H9 (cell line): ENCODE measurements around the gene TBXA2R. TPM values are rescaled to one million over a fixed set of nuclear protein-coding genes. Genes with fewer than 3 reads are reported as not detected.

Experiments
- DNase-seq: peaks from one replicate; pipeline ENCODE4 v3.0.0-alpha.2; 2017
- H2AFZ ChIP-seq: one replicate; pipeline ENCODE4 v1.6.1; 2013; ENCODE audit warnings: mild to moderate bottlenecking, low read length, control low read depth, moderate library complexity
- H2AK5ac ChIP-seq: 2 replicates; pipeline ENCODE4 v1.6.1; 2013; ENCODE audit warnings: low read length, control low read depth, mixed read lengths; ENCODE audit not compliant: insufficient read length
- H2BK120ac ChIP-seq: one replicate; pipeline ENCODE4 v1.6.1; 2013; ENCODE audit warnings: low read depth, mild to moderate bottlenecking, low read length, control low read depth, inconsistent platforms; ENCODE audit not compliant: poor library complexity, severe bottlenecking
- H2BK12ac ChIP-seq: 2 replicates; pipeline ENCODE4 v1.6.1; 2013; ENCODE audit warnings: low read length, control low read depth, mixed read lengths, low read depth; ENCODE audit not compliant: insufficient read length
- H2BK15ac ChIP-seq: 2 replicates; pipeline ENCODE4 v1.6.1; 2013; ENCODE audit warnings: low read depth, low read length, control low read depth
- H2BK20ac ChIP-seq: one replicate; pipeline ENCODE4 v1.6.1; 2013; ENCODE audit warnings: low read depth, mild to moderate bottlenecking, low read length, control low read depth, inconsistent platforms; ENCODE audit not compliant: poor library complexity, severe bottlenecking
- H2BK5ac ChIP-seq: 2 replicates; pipeline ENCODE4 v1.6.1; 2013; ENCODE audit warnings: low read length, control low read depth, mixed read lengths; ENCODE audit not compliant: insufficient read length
- H3K14ac ChIP-seq: 2 replicates; pipeline ENCODE4 v1.6.1; 2013; ENCODE audit warnings: low read length, control low read depth; ENCODE audit not compliant: insufficient read depth
- H3K18ac ChIP-seq: 2 replicates; pipeline ENCODE4 v1.6.1; 2013; ENCODE audit warnings: low read depth, mild to moderate bottlenecking, mixed read lengths, low read length, control low read depth; ENCODE audit not compliant: insufficient read length
- H3K23ac ChIP-seq: 2 replicates; pipeline ENCODE4 v1.6.1; 2013; ENCODE audit warnings: low read length, control low read depth, mixed read lengths, low read depth; ENCODE audit not compliant: insufficient read length
- H3K23me2 ChIP-seq: 2 replicates; pipeline ENCODE4 v1.6.1; 2013; ENCODE audit warnings: low read depth, mild to moderate bottlenecking, mixed read lengths, low read length, control low read depth; ENCODE audit not compliant: insufficient read length, poor library complexity, severe bottlenecking
- H3K27ac ChIP-seq: 2 replicates; pipeline ENCODE4 v1.5.1; 2013; ENCODE audit warnings: low read length, control low read depth, mixed read lengths, low read depth; ENCODE audit not compliant: insufficient read length
- H3K27me3 ChIP-seq: 2 replicates; pipeline ENCODE4 v1.6.1; 2013; ENCODE audit warnings: low read length, control low read depth, inconsistent platforms; ENCODE audit not compliant: insufficient read depth
- H3K4ac ChIP-seq: 2 replicates; pipeline ENCODE4 v1.6.1; 2013; ENCODE audit warnings: low read depth, mild to moderate bottlenecking, control low read depth, inconsistent platforms, low read length, moderate library complexity
- H3K4me1 ChIP-seq: 2 replicates; pipeline ENCODE4 v1.6.1; 2013; ENCODE audit warnings: low read length, control low read depth, inconsistent platforms; ENCODE audit not compliant: insufficient read depth
- H3K4me2 ChIP-seq: 2 replicates; pipeline ENCODE4 v1.6.1; 2013; ENCODE audit warnings: low read length, control low read depth, mixed read lengths; ENCODE audit not compliant: insufficient read length, insufficient read depth
- H3K56ac ChIP-seq: 2 replicates; pipeline ENCODE4 v1.6.1; 2013; ENCODE audit warnings: low read depth, mild to moderate bottlenecking, mixed read lengths, low read length, control low read depth; ENCODE audit not compliant: insufficient read length
- H3K79me1 ChIP-seq: 2 replicates; pipeline ENCODE4 v1.6.1; 2013; ENCODE audit warnings: low read depth, mild to moderate bottlenecking, moderate library complexity, low read length, control low read depth, inconsistent platforms; ENCODE audit not compliant: insufficient read depth, poor library complexity, severe bottlenecking
- H3K79me2 ChIP-seq: 2 replicates; pipeline ENCODE4 v1.6.1; 2013; ENCODE audit warnings: low read length, control low read depth, inconsistent platforms; ENCODE audit not compliant: insufficient read depth
- H3K9ac ChIP-seq: 2 replicates; pipeline ENCODE4 v1.6.1; 2013; ENCODE audit warnings: low read length, control low read depth, mixed read lengths; ENCODE audit not compliant: insufficient read length; ENCODE audit errors: extremely low read depth
- H3K9me3 ChIP-seq: one replicate; pipeline ENCODE4 v1.6.1; 2013; ENCODE audit warnings: low read depth, low read length, inconsistent platforms; ENCODE audit not compliant: control insufficient read depth
- H3T11ph ChIP-seq: one replicate; pipeline ENCODE4 v1.6.1; 2013; ENCODE audit warnings: mild to moderate bottlenecking, low read length, control low read depth, inconsistent platforms
- H4K20me1 ChIP-seq: one replicate; pipeline ENCODE4 v1.6.1; 2013; ENCODE audit not compliant: control insufficient read depth, insufficient read length, insufficient read depth
- H4K5ac ChIP-seq: 2 replicates; pipeline ENCODE4 v1.6.1; 2013; ENCODE audit warnings: low read depth, mild to moderate bottlenecking, mixed read lengths, low read length, control low read depth; ENCODE audit not compliant: insufficient read length
- H4K8ac ChIP-seq: replicated peaks from 2 replicates; pipeline ENCODE4 v1.6.1; 2013; ENCODE audit warnings: low read length, control low read depth, mixed read lengths, low read depth; ENCODE audit not compliant: insufficient read length
- H4K91ac ChIP-seq: 2 replicates; pipeline ENCODE4 v1.6.1; 2013; ENCODE audit warnings: low read depth, mild to moderate bottlenecking, moderate library complexity, mixed read lengths, low read length, control low read depth; ENCODE audit not compliant: insufficient read length
- H3K27ac Mint-ChIP-seq, 3 experiments: 2 replicates in 2 of 3; 3 replicates in 1 of 3; pipeline ENCODE4 v1.8.0; 2020 to 2021; ENCODE audit warnings: mixed read lengths in 3 of 3, mild to moderate bottlenecking in 1 of 3, moderate library complexity in 1 of 3
- H3K27me3 Mint-ChIP-seq: 2 replicates; pipeline ENCODE4 v1.8.0; 2021; ENCODE audit warnings: low read depth, mild to moderate bottlenecking, moderate library complexity, mixed read lengths
- H3K36me3 Mint-ChIP-seq, 3 experiments: 2 replicates in 2 of 3; 3 replicates in 1 of 3; pipeline ENCODE4 v1.8.0; 2020 to 2021; ENCODE audit warnings: low read depth in 3 of 3, mixed read lengths in 3 of 3; ENCODE audit not compliant: insufficient read depth in 1 of 3
- H3K4me1 Mint-ChIP-seq, 2 experiments: 2 replicates each; pipeline ENCODE4 v1.8.0; 2020; ENCODE audit warnings: mixed read lengths in 2 of 2
- H3K4me3 Mint-ChIP-seq, 2 experiments: 2 replicates in 1 of 2; 3 replicates in 1 of 2; pipeline ENCODE4 v1.8.0; 2020 to 2021; ENCODE audit warnings: mild to moderate bottlenecking in 2 of 2, mixed read lengths in 2 of 2, moderate library complexity in 1 of 2
- H3K9me3 Mint-ChIP-seq, 2 experiments: 2 replicates in 1 of 2; 3 replicates in 1 of 2; pipeline ENCODE4 v1.8.0; 2020; ENCODE audit warnings: mild to moderate bottlenecking in 2 of 2, mixed read lengths in 2 of 2, moderate library complexity in 1 of 2
- WGBS: extraction: QIAGEN DNeasy Blood & Tissue Kit; methylation state at CpG from one replicate; pipeline ENCODE4 v1.1.7; 2013; ENCODE audit warnings: missing lambda C conversion rate, low lambda C conversion rate, mixed read lengths; ENCODE audit not compliant: insufficient read length; ENCODE audit errors: extremely low coverage; 5-methylcytosine and 5-hydroxymethylcytosine counted together
- total RNA-seq: library from RNA; stranded (reverse); gene quantifications from 2 replicates; pipeline ENCODE4 v1.2.1, GENCODE V29; 2021
- TF ChIP-seq, protein P1 (sequence below): fragments of 200-600 bp; sonication (generic); conservative IDR thresholded peaks from 3 replicates; pipeline ENCODE4 v1.8.0; 2021; ENCODE audit warnings: antibody characterized with exemption, mild to moderate bottlenecking

The TBXA2R gene
- total RNA-seq, 1 experiment from 2014 or later = 0.63 TPM

DNA sequence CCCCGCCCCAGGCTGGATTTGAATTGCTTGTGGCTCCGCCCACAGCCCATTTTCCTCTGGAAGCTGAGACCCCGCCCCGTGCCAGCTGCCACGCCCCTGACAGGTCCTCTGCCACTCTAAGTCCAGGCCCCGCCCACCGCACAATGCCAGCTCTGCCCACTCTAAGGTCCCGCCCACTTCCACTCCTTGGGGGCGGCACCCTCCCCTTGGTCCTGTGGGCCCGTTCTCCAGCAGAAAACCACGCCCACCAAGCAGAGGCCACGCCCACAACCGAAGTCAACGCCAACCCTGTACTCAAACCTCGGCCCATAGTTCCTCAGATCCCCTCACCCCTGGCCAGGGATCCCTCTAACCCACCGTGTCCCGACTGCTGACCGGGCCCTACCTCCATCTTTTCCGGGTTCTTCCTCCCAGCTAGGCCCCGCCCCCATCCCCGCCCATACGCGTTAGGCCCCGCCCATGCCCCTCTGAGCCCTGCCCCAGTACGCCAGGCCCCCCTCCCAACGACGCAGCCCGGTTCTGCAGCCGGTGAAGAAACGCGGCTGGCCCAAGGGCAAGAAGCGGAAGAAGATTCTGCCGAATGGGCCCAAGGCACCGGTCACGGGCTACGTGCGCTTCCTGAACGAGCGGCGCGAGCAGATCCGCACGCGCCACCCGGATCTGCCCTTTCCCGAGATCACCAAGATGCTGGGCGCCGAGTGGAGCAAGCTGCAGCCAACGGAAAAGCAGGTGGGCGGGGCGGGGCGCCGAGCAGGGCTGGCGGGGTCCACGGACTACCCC is 32.6 kb downstream of the TBXA2R start:
- H3K56ac ChIP-seq = no peak overlapping the region
- H3K23me2 ChIP-seq = peaks cover 13% of the 10 kb centered on the region
- no peaks in the 10 kb centered on the region for H3K9me3 ChIP-seq
- H3K14ac ChIP-seq = no peak overlapping the region
- H3K27me3 ChIP-seq = no peaks in the 10 kb centered on the region
- TF ChIP-seq, protein P1, sequence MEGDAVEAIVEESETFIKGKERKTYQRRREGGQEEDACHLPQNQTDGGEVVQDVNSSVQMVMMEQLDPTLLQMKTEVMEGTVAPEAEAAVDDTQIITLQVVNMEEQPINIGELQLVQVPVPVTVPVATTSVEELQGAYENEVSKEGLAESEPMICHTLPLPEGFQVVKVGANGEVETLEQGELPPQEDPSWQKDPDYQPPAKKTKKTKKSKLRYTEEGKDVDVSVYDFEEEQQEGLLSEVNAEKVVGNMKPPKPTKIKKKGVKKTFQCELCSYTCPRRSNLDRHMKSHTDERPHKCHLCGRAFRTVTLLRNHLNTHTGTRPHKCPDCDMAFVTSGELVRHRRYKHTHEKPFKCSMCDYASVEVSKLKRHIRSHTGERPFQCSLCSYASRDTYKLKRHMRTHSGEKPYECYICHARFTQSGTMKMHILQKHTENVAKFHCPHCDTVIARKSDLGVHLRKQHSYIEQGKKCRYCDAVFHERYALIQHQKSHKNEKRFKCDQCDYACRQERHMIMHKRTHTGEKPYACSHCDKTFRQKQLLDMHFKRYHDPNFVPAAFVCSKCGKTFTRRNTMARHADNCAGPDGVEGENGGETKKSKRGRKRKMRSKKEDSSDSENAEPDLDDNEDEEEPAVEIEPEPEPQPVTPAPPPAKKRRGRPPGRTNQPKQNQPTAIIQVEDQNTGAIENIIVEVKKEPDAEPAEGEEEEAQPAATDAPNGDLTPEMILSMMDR = no peak
- H2BK20ac ChIP-seq = no peak overlapping the region
- no peaks in the 10 kb centered on the region; a peak in 1 of 5 replicates for H3K9me3 Mint-ChIP-seq
- peaks cover 8 to 10% (median 9%) of the 10 kb centered on the region in 3 experiments for H3K36me3 Mint-ChIP-seq
- H2AFZ ChIP-seq = no peak overlapping the region
- H2BK5ac ChIP-seq = no peak overlapping the region
- peaks cover 7% of the 10 kb centered on the region for H3K27me3 Mint-ChIP-seq
- H4K20me1 ChIP-seq = no peaks in the 10 kb centered on the region
- H2BK12ac ChIP-seq = no peak overlapping the region
- H2AK5ac ChIP-seq = no peak overlapping the region
- no CpG with 5 or more reads among the region's 55 CpGs for WGBS
- H3K4ac ChIP-seq = no peak overlapping the region
- DNase-seq = peak; percentile 98
- H3K27ac ChIP-seq = no peak overlapping the region
- no peaks in the 10 kb centered on the region for H3K4me1 ChIP-seq
- H3T11ph ChIP-seq = no peak overlapping the region
- H4K91ac ChIP-seq = no peak overlapping the region
- H3K23ac ChIP-seq = no peak overlapping the region
- H2BK15ac ChIP-seq = no peak overlapping the region
- H3K79me1 ChIP-seq = no peaks in the 10 kb centered on the region
- H3K27ac Mint-ChIP-seq = peak overlapping the region in 2 of 3 experiments; percentile 79 to 95; a peak in 4 of 7 replicates
- H3K4me3 Mint-ChIP-seq = peak overlapping the region; percentile 73 to 87
- no peak overlapping the region for H3K9ac ChIP-seq
- no peak overlapping the region for H4K5ac ChIP-seq
- H4K8ac ChIP-seq = no peak overlapping the region
- no peaks in the 10 kb centered on the region for H3K79me2 ChIP-seq
- H2BK120ac ChIP-seq = no peak overlapping the region
- peak overlapping the region; percentile 61 for H3K4me2 ChIP-seq
- H3K4me1 Mint-ChIP-seq = peaks cover 13 to 26% of the 10 kb centered on the region in 2 experiments
- peak overlapping the region; percentile 78 for H3K18ac ChIP-seq
